Loucy (cell line): ENCODE data around the gene YBX3.

Experiments
- H2AFZ ChIP-seq: fragments of 200-600 bp; sonication (generic); 2 replicates; pipeline ENCODE4 v1.6.0; 2016; ENCODE audit warnings: antibody characterized with exemption, mild to moderate bottlenecking, low read length, moderate library complexity
- H3F3A ChIP-seq: fragments of 200-600 bp; 2 replicates; pipeline ENCODE4 v1.6.0; 2016; ENCODE audit warnings: antibody characterized with exemption, low read depth, mild to moderate bottlenecking
- H3K27me3 ChIP-seq: fragments of 200-600 bp; sonication (generic); 2 replicates; pipeline ENCODE4 v1.6.1; 2014; ENCODE audit warnings: low read length, mild to moderate bottlenecking; ENCODE audit not compliant: insufficient read depth, poor library complexity, severe bottlenecking
- H3K36me3 ChIP-seq: fragments of 200-600 bp; sonication (generic); 2 replicates; pipeline ENCODE4 v1.6.1; 2016; ENCODE audit warnings: low read length; ENCODE audit not compliant: insufficient read depth
- H3K4me1 ChIP-seq: fragments of 200-600 bp; sonication (generic); 2 replicates; pipeline ENCODE4 v1.5.1; 2014; ENCODE audit warnings: low read length, mild to moderate bottlenecking; ENCODE audit not compliant: insufficient read depth, poor library complexity, severe bottlenecking
- H3K4me2 ChIP-seq: fragments of 200-600 bp; sonication (generic); 2 replicates; pipeline ENCODE4 v1.6.0; 2014; ENCODE audit warnings: antibody characterized with exemption, low read length, low read depth, mild to moderate bottlenecking; ENCODE audit not compliant: poor library complexity, severe bottlenecking
- H3K4me3 ChIP-seq: fragments of 200-600 bp; sonication (generic); 2 replicates; pipeline ENCODE4 v1.5.1; 2014; ENCODE audit warnings: low read length, mild to moderate bottlenecking, mixed read lengths; ENCODE audit not compliant: poor library complexity, severe bottlenecking
- H3K79me2 ChIP-seq: fragments of 200-600 bp; sonication (generic); 2 replicates; pipeline ENCODE4 v1.6.1; 2014; ENCODE audit warnings: low read length; ENCODE audit not compliant: insufficient read depth
- H3K9ac ChIP-seq: fragments of 200-600 bp; sonication (generic); 2 replicates; pipeline ENCODE4 v1.6.0; 2014; ENCODE audit warnings: mild to moderate bottlenecking, low read depth, low read length, moderate library complexity; ENCODE audit not compliant: poor library complexity, severe bottlenecking
- H3K9me2 ChIP-seq: fragments of 200-600 bp; sonication (generic); replicated peaks from 2 replicates; pipeline ENCODE4 v1.6.1; 2016; ENCODE audit warnings: low read depth, low read length, mixed read lengths
- H3K9me3 ChIP-seq: fragments of 200-600 bp; sonication (generic); 2 replicates; pipeline ENCODE4 v1.6.1; 2014; ENCODE audit warnings: mild to moderate bottlenecking, antibody characterized with exemption, low read length, low read depth; ENCODE audit not compliant: insufficient read depth
- H4K20me1 ChIP-seq: fragments of 200-600 bp; sonication (generic); 2 replicates; pipeline ENCODE4 v1.6.0; 2014; ENCODE audit warnings: antibody characterized with exemption, low read length, mild to moderate bottlenecking; ENCODE audit not compliant: insufficient read depth, poor library complexity, severe bottlenecking
- EZH2phosphoT487 ChIP-seq: fragments of 200-600 bp; IDR thresholded peaks from 2 replicates; pipeline ENCODE4 v1.6.1; 2018; ENCODE audit warnings: antibody characterized with exemption, mild to moderate bottlenecking, moderate library complexity, borderline replicate concordance
- TF ChIP-seq, protein P1 (sequence below): fragments of 200-600 bp; sonication (generic); conservative IDR thresholded peaks from 2 replicates; pipeline ENCODE4 v1.5.1; 2014; ENCODE audit warnings: mild to moderate bottlenecking, antibody characterized with exemption, low read length

Gene YBX3

DNA sequence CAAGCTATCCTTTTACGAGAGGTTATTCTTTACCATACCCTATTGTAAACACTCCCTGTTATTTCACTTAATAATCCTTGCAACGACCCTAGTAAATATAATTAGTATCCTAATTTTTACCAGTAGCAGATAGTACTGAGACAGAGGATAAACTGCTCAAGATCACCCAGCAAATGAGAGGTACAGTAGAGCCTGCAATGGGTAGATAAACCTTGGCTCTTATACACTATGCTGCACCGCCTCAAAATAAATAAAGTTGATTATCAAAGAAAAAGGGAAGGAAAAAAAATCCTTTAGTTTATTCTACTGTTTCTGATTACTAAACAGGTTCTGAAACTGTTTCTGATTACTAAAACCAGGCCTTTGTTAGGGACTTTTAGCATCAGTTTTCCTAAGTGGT, 22.5 kb downstream of the YBX3 start:
- H3K27me3 ChIP-seq = no peaks in the 10 kb centered on the region
- no peak overlapping the region for H2AFZ ChIP-seq
- no peak overlapping the region for H3K4me3 ChIP-seq
- no peaks in the 10 kb centered on the region for H3F3A ChIP-seq
- no peak overlapping the region for H3K4me2 ChIP-seq
- H3K9me2 ChIP-seq = no peaks in the 10 kb centered on the region
- no peaks in the 10 kb centered on the region for H4K20me1 ChIP-seq
- no peaks in the 10 kb centered on the region for H3K4me1 ChIP-seq
- no peak overlapping the region for H3K9ac ChIP-seq
- H3K9me3 ChIP-seq = no peaks in the 10 kb centered on the region
- no peaks in the 10 kb centered on the region for H3K79me2 ChIP-seq
- TF ChIP-seq EZH2phosphoT487 = no peak
- TF ChIP-seq, protein P1, sequence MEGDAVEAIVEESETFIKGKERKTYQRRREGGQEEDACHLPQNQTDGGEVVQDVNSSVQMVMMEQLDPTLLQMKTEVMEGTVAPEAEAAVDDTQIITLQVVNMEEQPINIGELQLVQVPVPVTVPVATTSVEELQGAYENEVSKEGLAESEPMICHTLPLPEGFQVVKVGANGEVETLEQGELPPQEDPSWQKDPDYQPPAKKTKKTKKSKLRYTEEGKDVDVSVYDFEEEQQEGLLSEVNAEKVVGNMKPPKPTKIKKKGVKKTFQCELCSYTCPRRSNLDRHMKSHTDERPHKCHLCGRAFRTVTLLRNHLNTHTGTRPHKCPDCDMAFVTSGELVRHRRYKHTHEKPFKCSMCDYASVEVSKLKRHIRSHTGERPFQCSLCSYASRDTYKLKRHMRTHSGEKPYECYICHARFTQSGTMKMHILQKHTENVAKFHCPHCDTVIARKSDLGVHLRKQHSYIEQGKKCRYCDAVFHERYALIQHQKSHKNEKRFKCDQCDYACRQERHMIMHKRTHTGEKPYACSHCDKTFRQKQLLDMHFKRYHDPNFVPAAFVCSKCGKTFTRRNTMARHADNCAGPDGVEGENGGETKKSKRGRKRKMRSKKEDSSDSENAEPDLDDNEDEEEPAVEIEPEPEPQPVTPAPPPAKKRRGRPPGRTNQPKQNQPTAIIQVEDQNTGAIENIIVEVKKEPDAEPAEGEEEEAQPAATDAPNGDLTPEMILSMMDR = no peak
- peaks cover 66% of the 10 kb centered on the region; the same call in 1 of the 2 replicates for H3K36me3 ChIP-seq

DNA sequence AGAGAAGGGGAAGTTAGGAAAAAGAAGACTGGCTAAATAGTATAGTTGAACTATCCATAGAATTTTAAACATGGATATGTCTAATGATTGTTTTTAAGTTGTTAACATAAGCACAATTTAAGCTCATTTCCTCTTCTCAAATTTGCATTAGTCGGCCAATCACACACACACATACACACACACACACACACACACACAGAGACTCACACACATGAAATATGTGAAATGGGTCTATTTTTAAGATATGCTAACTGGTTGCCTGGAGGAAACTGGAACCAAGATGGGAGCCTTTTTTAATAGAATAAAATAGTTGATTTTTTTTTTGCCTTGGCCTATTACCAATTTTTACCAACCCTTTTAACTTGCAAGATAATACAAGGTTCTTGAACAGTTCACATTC, 25.3 kb downstream of the YBX3 start:
- Histone ChIP-seq H3F3A (no peaks in the 10 kb centered on the region), H3K4me3 (no peak overlapping the region), H3K27me3 (no peaks in the 10 kb centered on the region), H3K36me3 (peaks cover 52% of the 10 kb centered on the region; the same call in 1 of the 2 replicates), H2AFZ (no peak overlapping the region), H3K9ac (no peak overlapping the region), H3K9me3 (no peaks in the 10 kb centered on the region), H3K4me1 (no peaks in the 10 kb centered on the region), H3K9me2 (no peaks in the 10 kb centered on the region), H4K20me1 (no peaks in the 10 kb centered on the region), H3K79me2 (no peaks in the 10 kb centered on the region), H3K4me2 (no peak overlapping the region)
- no peak for TF ChIP-seq EZH2phosphoT487
- TF ChIP-seq, protein P1 = no peak

DNA sequence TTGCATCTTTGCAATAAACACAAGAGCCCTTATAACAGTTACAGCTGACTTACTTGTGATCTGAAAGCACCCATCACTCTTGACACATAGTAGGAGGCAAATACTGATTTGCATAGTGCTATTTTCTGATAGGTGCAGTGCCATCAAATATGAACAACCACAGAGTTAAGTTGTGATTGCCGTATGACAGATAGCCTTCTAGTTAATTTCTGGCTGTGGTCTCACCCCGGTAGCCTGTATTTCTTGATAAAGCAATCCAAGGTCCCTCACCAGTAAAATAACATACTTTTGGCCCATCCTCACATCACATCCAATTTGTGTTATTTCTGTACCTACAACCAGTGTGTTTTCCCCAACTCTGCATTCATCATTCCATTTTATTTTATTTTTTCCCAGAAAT, 26.0 kb downstream of the YBX3 start:
- no peak overlapping the region for H3K9ac ChIP-seq
- H3K4me2 ChIP-seq = no peak overlapping the region
- H4K20me1 ChIP-seq = no peaks in the 10 kb centered on the region
- no peaks in the 10 kb centered on the region for H3K27me3 ChIP-seq
- H3K9me2 ChIP-seq = no peaks in the 10 kb centered on the region
- no peaks in the 10 kb centered on the region for H3F3A ChIP-seq
- H2AFZ ChIP-seq = no peak overlapping the region
- no peaks in the 10 kb centered on the region for H3K79me2 ChIP-seq
- peaks cover 45% of the 10 kb centered on the region; the same call in 1 of the 2 replicates for H3K36me3 ChIP-seq
- no peaks in the 10 kb centered on the region for H3K9me3 ChIP-seq
- TF ChIP-seq EZH2phosphoT487 = no peak
- H3K4me3 ChIP-seq = no peak overlapping the region
- H3K4me1 ChIP-seq = no peaks in the 10 kb centered on the region

DNA sequence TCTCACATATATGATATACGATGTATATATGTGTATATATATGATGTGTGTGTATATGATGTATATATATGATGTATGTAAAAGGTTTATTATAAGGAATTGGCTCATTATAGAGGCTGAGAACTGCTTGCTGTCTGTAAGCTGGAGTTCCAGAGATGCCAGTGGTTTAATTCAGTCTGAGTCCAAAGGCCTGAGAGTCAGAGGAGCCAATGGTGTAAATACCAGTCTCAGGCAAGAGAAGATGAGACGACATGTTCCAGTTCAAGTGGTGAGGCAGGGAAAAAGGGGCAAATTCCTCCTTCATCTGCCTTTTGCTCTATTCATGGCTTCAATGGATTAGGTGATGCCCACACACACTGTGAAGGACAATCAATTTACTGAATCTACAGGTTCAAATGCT, 32.2 kb downstream of the YBX3 start:
- no peak for TF ChIP-seq EZH2phosphoT487
- TF ChIP-seq, protein P1 = no peak

More for the DNA sequence above, 32.2 kb downstream of the YBX3 start:
- Histone ChIP-seq H3K9me2 (no peaks in the 10 kb centered on the region), H3F3A (no peaks in the 10 kb centered on the region), H3K9ac (no peak overlapping the region), H3K4me2 (no peak overlapping the region), H3K27me3 (no peaks in the 10 kb centered on the region), H3K9me3 (no peaks in the 10 kb centered on the region), H3K4me3 (no peak overlapping the region), H3K79me2 (no peaks in the 10 kb centered on the region), H3K4me1 (no peaks in the 10 kb centered on the region), H4K20me1 (no peaks in the 10 kb centered on the region), H2AFZ (no peak overlapping the region), H3K36me3 (no peaks in the 10 kb centered on the region)
